Measurements from ENCODE around the gene UGT1A6.

Gene UGT1A6

DNA sequence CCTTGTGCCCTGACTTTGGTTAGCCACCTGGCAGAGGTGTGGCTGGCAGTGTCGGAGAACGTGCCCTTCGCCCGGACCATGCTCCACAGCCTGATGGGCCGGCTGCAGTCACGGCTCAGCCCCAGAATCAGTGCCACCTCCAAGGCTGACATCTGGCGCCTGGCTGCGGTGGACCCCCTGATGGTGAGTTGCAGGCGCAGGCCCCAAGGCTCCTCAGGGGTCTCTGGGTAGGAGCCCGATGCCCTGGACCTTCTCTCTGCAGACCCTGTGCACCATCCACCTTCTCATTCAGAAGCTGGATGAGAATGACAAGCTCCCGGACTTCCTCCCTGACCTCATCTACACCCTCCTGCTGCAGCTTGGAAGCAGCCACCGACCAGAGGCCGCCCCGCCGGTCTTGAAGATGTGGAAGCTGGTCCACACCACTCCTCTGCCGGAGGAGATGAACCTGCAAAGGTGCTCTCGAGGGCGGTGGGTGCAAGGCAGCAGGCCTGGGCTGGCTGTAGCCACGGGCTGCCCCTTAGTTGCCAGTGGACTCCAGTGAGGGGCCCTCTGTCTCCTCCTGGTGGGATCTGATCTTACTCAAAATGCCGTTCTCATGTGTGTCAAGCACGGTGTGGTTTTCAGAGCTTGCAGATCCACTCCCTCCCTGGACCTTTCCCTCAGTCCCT lies 129.5 kb downstream of the UGT1A6 start:
- DNase-seq = no peak

Measured in GOT3 (cell line).